Stimulated activated CD4-positive, alpha-beta T cell treated with anti-CD3 and anti-CD28 coated beads, Interleukin-12 subunit alpha, Interleukin-12 subunit beta, amount 100 ng/mL, for 48 hours (primary cell): ENCODE data around the gene NUDT8.
A peak's percentile ranks its signal among the peaks of the same experiment; 100 is the strongest.

ENCODE experiments used
- DNase-seq, 3 donors: peaks; one replicate each; pipeline ENCODE4 v3.0.0-alpha.2; 2020; ENCODE audit warnings: low read depth in 2 of 3, low spot score in 1 of 3

NUDT8 gene, protein sequence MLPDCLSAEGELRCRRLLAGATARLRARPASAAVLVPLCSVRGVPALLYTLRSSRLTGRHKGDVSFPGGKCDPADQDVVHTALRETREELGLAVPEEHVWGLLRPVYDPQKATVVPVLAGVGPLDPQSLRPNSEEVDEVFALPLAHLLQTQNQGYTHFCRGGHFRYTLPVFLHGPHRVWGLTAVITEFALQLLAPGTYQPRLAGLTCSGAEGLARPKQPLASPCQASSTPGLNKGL

DNA sequence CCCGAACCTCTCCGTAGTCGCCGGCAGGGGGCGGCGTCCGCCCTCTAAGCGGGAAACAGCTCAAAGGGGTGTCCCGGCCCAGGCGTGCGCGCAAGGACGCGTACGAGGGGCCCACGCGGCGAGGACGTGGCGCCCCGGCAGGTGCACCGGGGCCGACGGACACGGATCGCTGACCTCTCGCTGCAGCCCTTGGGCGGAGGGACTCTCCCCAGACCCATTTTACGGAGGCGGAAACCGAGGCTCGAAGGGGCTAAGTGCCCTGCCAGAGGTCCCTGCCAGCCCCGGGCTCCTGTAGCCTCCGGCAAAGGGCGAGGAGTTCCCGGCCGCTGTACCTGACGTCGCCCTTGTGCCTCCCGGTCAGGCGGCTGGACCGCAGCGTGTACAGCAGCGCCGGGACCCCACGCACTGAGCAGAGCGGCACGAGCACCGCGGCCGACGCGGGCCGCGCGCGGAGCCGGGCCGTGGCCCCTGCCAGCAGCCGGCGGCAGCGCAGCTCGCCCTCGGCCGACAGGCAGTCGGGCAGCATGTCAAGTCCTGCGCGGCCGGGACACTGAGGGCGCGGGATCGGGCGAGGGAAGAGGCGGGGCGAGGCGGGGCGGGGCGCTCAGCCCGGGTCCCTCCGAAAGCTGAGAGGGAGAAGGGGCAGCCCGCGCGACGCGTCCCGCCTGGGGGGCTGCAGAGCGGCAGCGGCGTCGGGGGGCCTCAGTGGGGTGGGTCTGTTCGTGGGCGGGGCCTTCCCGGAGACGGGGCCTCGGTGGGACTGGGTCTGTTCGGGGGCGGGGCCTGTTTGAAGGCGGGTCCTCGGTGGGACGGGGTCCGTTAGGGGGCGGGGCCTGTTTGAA, at the start of gene NUDT8:
Gene NUDT8, minus strand, starts transcription at position 552 of the 842 bp plus-strand sequence. Its CDS starts 26 bp downstream, at position 526.
- DNase-seq, result peak; percentile 80 to 86 (median 85)

- DNase-seq, result no peak
Observed at GRCh38 chr11:67675058-67675747, 45.5 kb upstream of the NUDT8 start.

DNA sequence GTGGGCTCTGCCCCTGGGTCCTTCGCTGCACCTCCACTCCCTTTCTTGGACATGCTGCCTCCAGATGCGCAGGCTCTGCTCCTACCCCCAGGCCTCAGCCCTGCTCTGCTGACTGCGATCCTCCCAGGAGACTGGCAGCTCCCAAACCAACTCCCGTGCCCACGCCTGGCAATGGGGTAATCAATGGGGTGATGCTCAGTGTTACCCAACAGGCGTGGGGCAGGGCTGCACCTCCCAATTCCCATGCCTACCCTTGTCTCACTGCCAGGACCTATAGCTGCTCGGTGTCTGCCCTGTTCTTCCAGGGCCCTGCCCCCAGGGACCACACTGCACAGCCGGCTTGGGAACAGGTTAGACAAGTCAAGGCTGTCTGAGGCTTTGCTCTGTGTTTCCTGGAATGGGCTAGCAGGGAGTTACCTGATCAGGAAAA, 44.7 kb upstream of the NUDT8 start, which contains the start of gene ALDH3B2:
Gene ALDH3B2, minus strand, starts transcription at position 182 of the 430 bp plus-strand sequence. CDS start 7,688 bp downstream, outside the sequence.
- no peak for DNase-seq

DNA sequence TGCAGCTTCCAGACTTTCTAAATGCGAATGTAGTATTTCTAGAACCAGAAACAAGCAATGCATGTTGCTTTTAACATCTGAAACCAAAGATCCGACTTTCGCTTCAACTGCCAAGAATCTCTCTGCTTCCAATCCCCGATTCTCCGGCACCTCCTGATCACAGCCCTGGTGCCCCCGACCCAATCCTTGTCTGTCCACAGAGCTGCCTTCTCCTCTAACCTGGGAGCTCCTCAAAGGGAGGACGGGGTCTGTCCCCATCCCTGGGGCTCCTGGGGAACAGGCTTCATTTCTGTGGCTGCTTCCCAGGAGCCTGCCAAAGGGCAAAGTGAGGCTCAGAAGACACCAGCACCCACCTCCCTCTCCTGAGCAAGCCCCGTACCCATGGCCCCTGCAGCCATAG, 44.2 kb upstream of the NUDT8 start:
- no peak for DNase-seq

DNA sequence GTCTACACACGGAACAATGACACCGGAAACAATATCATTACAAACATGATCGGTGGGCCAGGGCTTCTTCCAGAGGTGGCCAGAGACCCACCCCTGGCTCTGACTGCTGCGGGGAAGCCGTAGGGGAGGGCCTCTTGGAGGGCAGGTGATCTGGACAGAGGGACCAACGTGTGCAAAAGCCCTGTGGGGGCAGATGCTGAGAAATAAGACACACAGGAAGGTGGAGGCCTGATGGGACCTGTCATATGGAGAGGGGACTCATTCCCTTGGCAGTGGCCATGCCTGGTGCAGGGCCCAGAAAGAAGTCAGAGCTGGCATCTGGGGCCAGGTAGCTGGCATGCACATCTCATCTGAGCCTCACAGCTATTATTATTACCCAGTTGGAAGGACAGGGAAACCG, 43.6 kb upstream of the NUDT8 start:
- DNase-seq, result no peak

GRCh38 chr11:67671211-67671520, 41.4 kb upstream of the NUDT8 start:
- DNase-seq, result no peak

DNA sequence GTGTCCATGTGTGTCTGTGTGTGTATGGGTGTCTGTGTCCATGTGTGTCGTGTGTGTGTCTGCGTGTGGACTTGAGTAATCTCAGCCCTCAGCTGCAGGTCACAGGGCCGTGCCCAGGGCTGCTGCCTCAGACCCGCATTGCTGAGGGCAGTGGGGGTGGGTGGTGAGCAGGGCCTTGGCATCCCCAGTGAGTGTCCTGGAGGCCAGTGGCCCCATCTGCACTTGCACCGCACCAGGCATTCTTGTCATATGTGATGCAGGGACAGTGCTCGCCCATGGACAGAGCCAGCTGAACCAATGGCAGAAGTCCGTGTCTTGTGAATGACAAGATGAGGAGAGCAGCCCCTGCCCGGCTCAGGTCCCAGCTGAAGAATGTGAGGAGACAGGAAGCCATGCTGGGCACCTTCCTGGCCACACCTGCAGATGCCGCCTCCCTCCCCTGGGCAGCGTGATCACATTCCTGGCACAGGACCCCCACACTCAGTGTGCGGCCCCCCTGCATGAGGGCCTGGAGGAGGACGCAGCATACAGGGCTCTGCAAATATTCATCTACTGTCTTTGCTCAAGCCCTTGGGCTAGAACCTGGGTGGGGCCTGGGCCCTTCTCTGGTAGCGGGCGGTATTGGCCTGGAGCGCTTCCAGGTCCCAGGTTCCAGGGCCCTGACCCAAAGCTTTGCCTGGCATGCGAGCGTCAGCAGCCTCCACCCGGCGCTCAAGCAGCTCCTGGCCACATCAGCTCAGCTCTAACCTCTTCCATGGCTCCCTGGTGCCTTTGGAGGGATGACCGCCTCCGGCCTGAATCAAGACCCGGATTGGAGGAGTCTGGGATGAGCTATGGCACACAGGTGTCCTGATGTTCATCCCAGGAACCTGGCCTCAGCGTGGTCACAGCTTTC, 40.8 kb upstream of the NUDT8 start:
- DNase-seq, result no peak

- no peak for DNase-seq
Observed at GRCh38 chr11:67668192-67668551, 38.4 kb upstream of the NUDT8 start.

GRCh38 chr11:67667490-67668191, 37.9 kb upstream of the NUDT8 start:
- DNase-seq, result no peak

DNA sequence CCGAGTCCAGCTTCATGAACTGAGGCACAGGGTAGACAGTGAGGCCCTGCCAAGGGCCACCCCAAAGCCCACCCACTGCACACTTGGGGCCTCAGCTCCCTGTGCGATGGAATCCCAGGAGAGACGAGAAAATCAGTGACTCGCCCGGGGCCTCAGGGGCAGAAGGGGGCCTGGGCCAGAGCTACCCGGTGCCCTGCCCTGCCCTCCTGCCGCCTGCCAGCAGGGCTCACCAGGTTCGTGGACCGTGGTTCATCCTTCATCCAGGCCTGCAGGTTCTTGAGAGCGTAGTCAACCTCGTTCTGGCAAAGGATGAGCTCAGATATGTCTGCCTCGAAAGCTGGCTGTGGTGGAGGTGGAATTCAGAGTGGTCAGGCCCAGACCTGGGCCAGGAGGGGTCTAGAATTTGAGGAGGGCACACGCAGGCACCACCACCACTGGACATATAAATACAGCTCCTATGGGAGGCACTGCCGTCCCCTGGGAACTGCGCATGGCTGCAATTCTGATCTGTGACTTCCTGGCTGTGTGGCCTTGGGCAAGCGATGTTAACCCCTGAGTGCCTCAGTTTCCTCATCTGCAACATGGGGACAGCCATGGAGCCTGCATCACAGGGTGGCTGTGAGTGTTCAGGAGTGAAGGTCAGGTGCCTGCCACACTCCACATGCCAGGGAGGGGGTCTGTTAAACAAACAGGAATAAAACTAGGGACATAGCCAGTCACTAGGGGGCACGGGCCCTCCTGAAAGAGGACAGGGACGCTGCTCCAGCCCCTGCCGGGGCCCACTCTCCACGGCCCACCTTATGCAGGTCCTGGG, 37.1 kb upstream of the NUDT8 start:
- DNase-seq, result no peak

DNA sequence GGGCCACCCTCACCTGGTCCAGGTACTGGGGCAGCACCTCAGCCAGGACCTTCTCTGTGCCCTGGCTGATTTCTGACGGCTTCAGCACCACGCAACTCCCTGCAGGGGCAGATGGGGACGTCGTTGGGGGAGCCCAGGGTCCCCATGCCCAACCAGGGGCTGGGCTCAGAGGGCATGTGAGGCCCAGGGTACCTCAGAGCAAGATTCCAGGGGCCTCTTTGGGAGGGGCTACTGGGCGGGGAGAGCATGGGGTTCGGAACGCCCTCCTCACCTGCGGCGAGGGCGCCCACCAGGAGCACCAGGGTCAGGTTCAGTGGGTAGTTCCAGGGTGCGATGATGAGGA, 36.5 kb upstream of the NUDT8 start:
- DNase-seq, result no peak

- no peak for DNase-seq
Observed at GRCh38 chr11:67665541-67666302, 36.0 kb upstream of the NUDT8 start.

GRCh38 chr11:67664696-67665540, 35.2 kb upstream of the NUDT8 start:
- DNase-seq, result no peak

DNA sequence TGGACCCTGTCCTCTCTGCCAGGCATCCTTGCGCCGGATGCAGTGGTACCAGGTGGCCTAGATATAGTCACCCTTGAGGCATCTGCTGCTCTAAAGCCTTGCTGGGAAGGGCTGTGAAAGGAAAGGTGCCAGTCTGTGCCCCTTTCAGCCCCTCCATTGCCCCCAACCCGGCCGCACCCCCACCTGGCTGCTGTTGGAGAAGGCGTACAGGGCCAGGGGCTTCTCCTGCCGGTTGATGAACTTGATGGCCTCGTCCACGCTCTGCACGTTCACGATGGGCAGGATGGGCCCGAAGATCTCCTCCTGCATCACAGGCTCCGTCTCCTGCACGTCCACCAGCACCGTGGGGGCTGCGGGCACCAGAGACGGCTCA, 34.5 kb upstream of the NUDT8 start:
- DNase-seq, result no peak

DNA sequence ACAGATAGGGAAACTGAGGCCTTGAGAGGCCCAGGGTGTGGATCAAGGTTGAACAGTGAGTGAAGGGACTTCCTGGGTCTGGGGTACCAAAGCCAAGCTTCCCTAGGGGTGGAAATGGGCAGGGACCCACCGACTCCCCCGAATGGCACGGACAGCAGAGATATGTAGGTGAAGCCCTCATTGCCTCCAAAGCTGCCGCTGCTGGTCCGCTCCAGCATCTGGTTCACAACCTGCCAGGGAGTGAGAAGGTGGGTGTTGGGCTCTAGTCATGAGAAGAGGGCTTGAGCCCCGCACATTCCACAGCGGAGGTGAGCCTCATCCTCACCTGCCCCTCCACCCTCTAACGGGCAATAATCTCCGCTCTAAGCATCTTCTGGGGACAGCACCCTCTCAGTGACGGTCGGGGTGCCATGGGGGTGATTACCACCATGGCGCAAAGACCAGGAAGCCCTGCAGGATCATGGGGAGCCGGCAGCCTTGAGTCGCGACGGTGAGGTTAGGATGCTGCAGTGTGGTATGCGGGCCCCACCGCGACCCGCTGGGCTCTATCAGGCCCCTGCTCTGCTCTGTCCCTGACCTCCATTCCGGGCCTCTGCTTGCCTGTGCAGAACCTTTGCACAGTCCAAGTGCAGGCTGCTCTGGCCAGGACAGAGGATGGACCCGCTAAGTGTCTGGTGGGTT, 33.9 kb upstream of the NUDT8 start:
- DNase-seq, result no peak

DNA sequence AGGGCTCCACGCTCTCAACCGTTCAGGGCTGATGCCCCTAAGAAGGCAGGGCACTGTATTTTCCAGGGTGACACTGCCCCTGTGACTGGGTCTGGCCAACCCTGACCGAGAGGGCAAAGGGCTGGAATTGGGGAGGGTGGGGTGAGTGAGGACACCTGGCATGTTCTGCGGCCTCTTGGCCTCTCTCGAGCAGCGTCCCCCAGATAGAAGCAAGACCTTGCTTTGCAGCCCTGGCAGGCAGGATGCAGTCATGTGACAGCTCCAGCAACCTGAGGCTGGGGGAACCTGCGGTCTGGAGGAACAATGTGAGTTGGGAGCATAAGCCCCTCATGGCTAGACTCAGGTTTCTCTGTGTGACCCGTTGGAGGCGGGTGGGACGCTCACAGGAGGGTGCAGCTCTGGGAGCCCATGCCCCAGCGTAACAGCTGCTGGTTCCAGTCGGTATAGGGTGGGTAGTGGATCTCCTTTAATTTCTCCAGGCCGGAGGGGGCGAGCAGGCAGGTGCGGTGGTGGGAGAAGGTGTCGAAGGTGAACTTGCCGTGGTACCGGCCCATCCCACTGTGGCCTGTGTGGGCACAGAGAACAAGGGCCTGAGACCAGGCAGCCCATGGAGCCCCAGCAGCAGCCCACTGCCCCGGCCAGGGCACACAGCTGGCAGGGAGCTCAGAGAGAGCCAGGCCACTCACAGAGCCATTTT, 33.2 kb upstream of the NUDT8 start:
- no peak for DNase-seq
